Renal cortical epithelial cell (primary cell): ENCODE data around the gene TMEM158. TPM values are rescaled to one million over a fixed set of nuclear protein-coding genes. Genes with fewer than 3 reads are reported as not detected.

Experiments used
- total RNA-seq: library from RNA; depleted of rRNA; stranded (reverse); fragments of >200 nt; gene quantifications from 2 replicates; pipeline ENCODE4 v1.2.3, GENCODE V29; 2014

Gene TMEM158
- total RNA-seq, 1 donor from 2014 or later = 6.9 TPM

Other genes starting within 250 kb of the TMEM158 start
- gene CLEC3B, start 200.0 kb downstream of the TMEM158 start, total RNA-seq = 0.55 TPM in 1 of 2 replicates, not detected in the other
- 55.7 and 58.9 TPM in 2 replicates for gene CDCP1, start 79.9 kb downstream of the TMEM158 start, total RNA-seq
- gene LARS2, start 162.3 kb upstream of the TMEM158 start, total RNA-seq = 17.9 and 47.1 TPM in 2 replicates